GM18526 (cell line): ENCODE results near the gene SYNPR.

ENCODE experiments used
- POLR2A ChIP-seq: IDR thresholded peaks from 3 replicates; pipeline ENCODE4 v1.6.1; 2011; ENCODE audit not compliant: insufficient read length; ENCODE audit errors: extremely low read depth

Gene SYNPR

GRCh38 chr3:63571682-63572081 is 293.6 kb downstream of the SYNPR start:
- TF ChIP-seq POLR2A = no peak

GRCh38 chr3:63576846-63577245 is 298.7 kb downstream of the SYNPR start:
- no peak for TF ChIP-seq POLR2A

GRCh38 chr3:63578858-63579257 is 300.8 kb downstream of the SYNPR start:
- TF ChIP-seq POLR2A = no peak

GRCh38 chr3:63580151-63580550 is 302.0 kb downstream of the SYNPR start:
- TF ChIP-seq POLR2A = no peak

- no peak for TF ChIP-seq POLR2A
Measured at GRCh38 chr3:63582943-63583500, 304.9 kb downstream of the SYNPR start.

GRCh38 chr3:63584681-63585080 is 306.6 kb downstream of the SYNPR start:
- no peak for TF ChIP-seq POLR2A

- TF ChIP-seq POLR2A = no peak
Measured at GRCh38 chr3:63585927-63586326, 307.8 kb downstream of the SYNPR start.

GRCh38 chr3:63588895-63589294 is 310.8 kb downstream of the SYNPR start:
- TF ChIP-seq POLR2A = no peak

- TF ChIP-seq POLR2A = no peak
Measured at GRCh38 chr3:63593779-63594178, 315.7 kb downstream of the SYNPR start.

- no peak for TF ChIP-seq POLR2A
Measured at GRCh38 chr3:63595221-63595620, 317.1 kb downstream of the SYNPR start.

GRCh38 chr3:63597019-63597418 is 318.9 kb downstream of the SYNPR start:
- no peak for TF ChIP-seq POLR2A

GRCh38 chr3:63607716-63608115 is 329.6 kb downstream of the SYNPR start:
- no peak for TF ChIP-seq POLR2A

- no peak for TF ChIP-seq POLR2A
Measured at GRCh38 chr3:63609408-63609807, 331.3 kb downstream of the SYNPR start.

- TF ChIP-seq POLR2A = no peak
Measured at GRCh38 chr3:63609834-63610233, 331.7 kb downstream of the SYNPR start.

- no peak for TF ChIP-seq POLR2A
Measured at GRCh38 chr3:63611382-63611781, 333.3 kb downstream of the SYNPR start.

GRCh38 chr3:63613561-63613960 is 335.5 kb downstream of the SYNPR start:
- no peak for TF ChIP-seq POLR2A

GRCh38 chr3:63617391-63617790 is 339.3 kb downstream of the SYNPR start:
- TF ChIP-seq POLR2A = no peak
